Tibial nerve (tissue), 4 donors: ENCODE results near the gene SLA2. TPM values are rescaled to one million over a fixed set of nuclear protein-coding genes. Genes with fewer than 3 reads are reported as not detected.

Experiments used
- small RNA-seq: library from RNA; depleted of rRNA; stranded (forward); fragments of <200 nt; gene quantifications from one replicate; pipeline ENCODE3, GENCODE V24; 2016
- total RNA-seq, 4 donors: library from RNA; depleted of rRNA; stranded (reverse); fragments of >200 nt; gene quantifications; one replicate each; pipeline ENCODE4 v1.1.0, GENCODE V29; 2016

The SLA2 gene
- total RNA-seq, 4 donors from 2014 or later, result 0.20 to 0.30 (median 0.21) TPM; not detected in 1

Small RNA genes lying within 50 kb of the gene (small RNA-seq; reads per million reads assigned to genes)
- gene RF00019, result not detected

Other genes with a start within 250 kb of the SLA2 start
- gene MYL9, start 104.7 kb downstream of the SLA2 start, total RNA-seq, result 100 to 1,000 TPM; 140 to 245 (median 219) TPM
- gene TGIF2, start 72.6 kb downstream of the SLA2 start, total RNA-seq, result 10 to 100 TPM; 13.2 to 27.7 (median 19.6) TPM
- gene RAB5IF, start 40.4 kb downstream of the SLA2 start, total RNA-seq, result 10 to 100 TPM; 44.6 to 62.7 (median 53.3) TPM
- 10 to 100 TPM; 13.9 to 21.9 (median 19.2) TPM for gene NDRG3, start 99.9 kb upstream of the SLA2 start, total RNA-seq
- gene DSN1, start 127.6 kb upstream of the SLA2 start, total RNA-seq, result 10 to 100 TPM in 2 of 4 donors, 1 to 10 TPM in 2; 5.4 to 14.9 (median 8.6) TPM
- not detected for gene TLDC2, start 229.9 kb upstream of the SLA2 start, total RNA-seq